Stimulated activated CD4-positive, alpha-beta T cell treated with anti-CD3 and anti-CD28 coated beads, TNF-alpha, amount 100 ng/mL, for 1 hour (primary cell): Measurements from ENCODE around the gene LAMA4.

Source experiments
- DNase-seq, 3 donors: peaks; one replicate each; pipeline ENCODE4 v3.0.0-alpha.2; 2020; ENCODE audit warnings: low read depth in 3 of 3, low spot score in 1 of 3

LAMA4 gene

GRCh38 chr6:112245511-112246203, 8.7 kb downstream of the LAMA4 start:
- no peak for DNase-seq

DNA sequence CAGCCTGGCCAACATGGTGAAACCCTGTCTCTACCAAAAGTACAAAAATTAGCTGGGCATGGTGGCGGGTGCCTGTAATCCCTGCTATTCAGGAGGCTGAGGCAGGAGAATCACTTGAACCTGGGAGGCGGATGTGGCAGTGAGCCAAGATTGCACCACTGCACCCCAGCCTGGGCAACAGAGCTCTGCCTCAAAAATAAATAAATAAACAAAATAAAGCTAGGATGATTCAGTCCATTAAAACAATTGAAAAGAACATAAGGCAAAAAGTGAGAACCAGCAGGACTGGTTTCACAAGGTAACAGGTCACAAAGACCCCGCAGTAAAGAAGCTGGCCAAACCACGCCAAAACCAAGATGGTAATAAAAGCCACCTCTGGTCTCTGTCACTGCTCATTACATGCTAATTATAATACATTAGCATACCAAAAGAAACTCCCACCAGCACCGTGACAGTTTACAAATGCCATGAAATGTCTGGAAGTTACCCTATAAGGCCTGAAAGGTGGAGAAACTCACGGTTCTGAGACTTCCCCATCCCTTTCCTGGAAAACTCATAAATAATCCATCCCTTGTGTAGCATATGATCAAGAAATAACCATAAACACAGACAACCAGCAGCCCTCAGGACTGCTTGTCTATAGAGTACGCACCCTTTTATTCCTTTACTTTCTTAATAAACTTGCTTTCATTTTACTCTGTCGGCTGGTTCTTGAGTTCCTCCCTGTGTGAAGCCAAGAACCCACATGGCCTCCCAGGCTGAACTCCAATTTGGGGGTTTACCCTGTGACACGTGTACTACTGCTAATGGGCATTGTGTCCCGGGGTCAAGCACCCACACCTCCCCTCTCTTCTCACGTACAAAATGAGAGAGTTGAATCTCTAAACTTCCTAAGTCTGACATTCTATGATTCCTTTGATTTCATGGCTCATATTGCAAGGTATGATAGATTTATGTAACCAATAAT, 10.2 kb downstream of the LAMA4 start:
- DNase-seq: no peak

DNA sequence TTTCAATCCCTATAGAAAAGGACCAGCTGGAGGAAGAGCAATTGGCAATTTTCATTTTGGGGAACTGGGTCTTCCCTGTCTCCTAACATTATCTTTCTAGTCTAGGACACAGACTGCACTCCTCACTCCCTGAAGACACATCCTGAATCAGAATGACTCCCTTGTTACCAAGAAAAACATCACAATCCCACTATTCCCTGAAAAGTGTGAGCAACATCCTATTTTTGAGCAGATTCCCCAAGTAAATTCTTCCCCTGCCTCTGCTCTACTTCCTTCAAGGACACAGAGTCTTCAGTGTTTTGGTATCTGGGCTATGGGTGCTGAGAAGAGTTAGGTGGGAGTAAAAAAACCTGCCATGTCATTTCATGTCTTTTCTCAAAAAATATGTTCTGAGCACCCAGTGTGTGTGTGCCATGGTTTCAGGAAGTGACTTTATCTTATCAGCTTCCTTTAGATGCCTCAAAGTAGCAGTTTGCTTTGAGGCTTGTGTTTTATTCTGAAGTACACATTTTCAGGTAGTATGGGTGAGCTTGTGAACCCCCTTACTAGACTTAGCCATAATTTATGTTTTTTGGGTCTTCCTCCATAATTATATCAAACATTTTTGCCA, 12.4 kb downstream of the LAMA4 start:
- DNase-seq: no peak

DNA sequence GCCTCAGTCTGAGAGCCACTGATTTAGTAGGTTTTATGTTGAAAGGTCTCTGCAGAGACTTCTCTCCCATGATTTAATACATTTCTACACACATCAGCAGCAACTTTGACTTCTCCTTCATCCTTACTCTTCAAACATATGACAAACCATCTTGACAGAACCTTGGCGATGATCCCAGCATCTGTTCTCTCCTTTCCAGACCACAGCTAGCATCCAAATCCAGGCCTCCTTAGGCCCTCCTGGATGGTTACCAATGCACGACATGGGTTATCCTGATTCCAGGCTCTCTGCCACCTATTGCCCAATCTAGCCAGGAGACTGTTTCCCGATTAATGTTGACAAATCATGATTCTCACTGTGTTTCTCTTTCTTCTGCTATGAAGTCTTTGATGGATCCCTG, 16.8 kb downstream of the LAMA4 start:
- no peak for DNase-seq

- DNase-seq: no peak
These were observed 17.3 kb downstream of the LAMA4 start for GRCh38 chr6:112237066-112237465.

- DNase-seq: no peak
These were observed 18.4 kb downstream of the LAMA4 start for GRCh38 chr6:112235956-112236355.

- DNase-seq: no peak
These were observed 19.8 kb downstream of the LAMA4 start for GRCh38 chr6:112234601-112235000.

DNA sequence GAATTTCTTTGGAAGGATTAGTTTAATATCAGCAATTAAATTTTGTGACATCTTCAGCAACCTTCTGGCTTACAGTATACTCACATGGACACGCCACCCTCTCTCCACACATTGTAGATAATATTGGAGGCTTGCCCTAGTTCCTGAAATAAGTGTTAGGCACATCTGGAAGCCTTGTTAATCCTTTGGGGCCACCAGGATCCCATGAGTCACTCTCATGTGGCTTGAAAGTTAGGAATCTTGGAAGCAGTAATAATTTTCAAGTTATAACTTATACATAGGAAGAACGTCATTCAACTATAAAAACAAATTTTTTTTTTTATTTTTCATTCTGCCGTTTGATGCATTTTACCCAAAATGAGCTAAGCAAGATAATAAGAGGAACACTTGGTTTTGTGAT, 20.5 kb downstream of the LAMA4 start:
- DNase-seq: no peak

- no peak for DNase-seq
These were observed 21.5 kb downstream of the LAMA4 start for GRCh38 chr6:112232845-112233256.

DNA sequence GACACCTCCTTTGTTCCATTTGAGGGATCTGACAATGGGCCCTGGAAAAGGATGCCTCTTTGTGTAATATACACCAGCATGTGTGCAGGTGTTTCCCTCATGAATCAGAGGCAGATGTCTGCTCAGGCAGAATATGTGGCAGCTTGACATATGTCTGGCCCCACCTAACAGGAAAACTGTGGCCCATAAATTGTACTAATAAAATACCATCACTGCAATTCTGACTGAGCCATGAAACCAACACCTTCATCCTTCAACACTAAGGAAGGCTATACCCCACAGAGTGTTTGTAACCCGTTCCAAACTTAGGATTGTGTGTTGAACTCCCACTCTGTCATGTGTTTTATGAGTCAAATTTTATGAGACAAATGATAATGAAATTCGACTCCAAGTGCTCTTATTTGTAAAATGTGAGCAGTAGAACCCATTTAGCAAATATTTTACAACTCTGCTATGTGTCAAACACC, 22.7 kb downstream of the LAMA4 start:
- no peak for DNase-seq

GRCh38 chr6:112231164-112231563, 23.2 kb downstream of the LAMA4 start:
- no peak for DNase-seq

DNA sequence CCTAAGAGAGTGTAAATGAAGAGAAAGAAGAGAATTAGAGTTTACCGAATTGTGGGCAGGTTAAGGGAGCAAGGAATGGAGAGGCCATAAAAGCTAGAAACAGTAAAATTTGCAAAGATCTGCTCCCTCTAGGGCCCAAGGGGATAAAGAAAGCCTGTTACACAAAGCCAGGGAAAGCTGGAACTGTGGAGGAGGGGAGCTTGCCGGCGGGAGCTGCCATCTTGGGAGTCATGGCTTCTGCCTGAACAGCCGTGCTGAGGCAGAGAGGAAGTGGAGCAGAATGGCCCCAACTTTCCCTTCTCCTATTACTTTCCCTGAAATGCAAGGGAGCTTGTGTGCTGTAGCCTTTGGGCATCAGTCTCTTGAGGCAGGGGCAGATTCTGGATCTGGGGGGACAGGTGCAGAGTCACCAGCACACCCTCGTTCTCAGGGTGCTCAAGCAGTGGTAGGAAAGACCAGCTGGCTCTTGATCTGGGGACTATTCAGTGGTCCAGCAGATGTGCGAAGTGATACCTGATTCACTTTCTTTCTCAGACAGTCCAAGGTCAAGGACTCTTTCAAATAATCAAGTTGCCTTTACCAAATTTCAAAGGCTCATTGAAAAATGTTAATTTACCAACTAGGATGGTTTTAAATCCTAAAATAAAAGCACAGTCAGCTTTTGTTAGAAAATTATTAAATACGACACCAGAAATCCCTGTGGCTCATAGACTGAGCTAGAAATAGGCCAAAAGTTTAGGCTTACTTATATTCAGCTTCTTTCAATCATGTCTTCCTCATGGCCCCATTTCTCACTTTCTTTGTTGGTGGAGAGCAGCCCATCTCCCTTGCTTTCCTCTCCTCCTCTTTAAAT, 25.7 kb downstream of the LAMA4 start:
- no peak for DNase-seq

- no peak for DNase-seq
These were observed 26.4 kb downstream of the LAMA4 start for GRCh38 chr6:112227992-112228391.

DNA sequence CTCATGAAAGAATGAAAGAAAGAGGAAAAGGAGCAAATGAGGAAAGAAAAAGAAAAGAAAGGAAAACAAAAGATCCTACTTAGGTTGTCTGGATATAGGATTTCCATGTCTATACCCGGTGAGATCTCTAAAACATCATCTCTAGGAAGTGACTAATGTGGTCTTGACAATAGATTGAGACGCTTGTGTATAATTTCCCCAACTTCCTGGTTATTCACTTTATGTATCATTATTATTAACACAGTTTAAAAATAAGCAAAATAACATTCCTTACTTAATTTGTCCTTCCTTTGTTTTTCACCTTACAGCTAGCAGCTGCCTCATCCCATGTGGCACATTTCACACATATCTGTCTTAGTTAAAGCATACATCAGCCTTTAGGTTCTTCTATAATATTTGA, 27.0 kb downstream of the LAMA4 start:
- no peak for DNase-seq

- no peak for DNase-seq
These were observed 28.7 kb downstream of the LAMA4 start for GRCh38 chr6:112225691-112226090.

- DNase-seq: no peak
These were observed 30.3 kb downstream of the LAMA4 start for GRCh38 chr6:112224088-112224487.

DNA sequence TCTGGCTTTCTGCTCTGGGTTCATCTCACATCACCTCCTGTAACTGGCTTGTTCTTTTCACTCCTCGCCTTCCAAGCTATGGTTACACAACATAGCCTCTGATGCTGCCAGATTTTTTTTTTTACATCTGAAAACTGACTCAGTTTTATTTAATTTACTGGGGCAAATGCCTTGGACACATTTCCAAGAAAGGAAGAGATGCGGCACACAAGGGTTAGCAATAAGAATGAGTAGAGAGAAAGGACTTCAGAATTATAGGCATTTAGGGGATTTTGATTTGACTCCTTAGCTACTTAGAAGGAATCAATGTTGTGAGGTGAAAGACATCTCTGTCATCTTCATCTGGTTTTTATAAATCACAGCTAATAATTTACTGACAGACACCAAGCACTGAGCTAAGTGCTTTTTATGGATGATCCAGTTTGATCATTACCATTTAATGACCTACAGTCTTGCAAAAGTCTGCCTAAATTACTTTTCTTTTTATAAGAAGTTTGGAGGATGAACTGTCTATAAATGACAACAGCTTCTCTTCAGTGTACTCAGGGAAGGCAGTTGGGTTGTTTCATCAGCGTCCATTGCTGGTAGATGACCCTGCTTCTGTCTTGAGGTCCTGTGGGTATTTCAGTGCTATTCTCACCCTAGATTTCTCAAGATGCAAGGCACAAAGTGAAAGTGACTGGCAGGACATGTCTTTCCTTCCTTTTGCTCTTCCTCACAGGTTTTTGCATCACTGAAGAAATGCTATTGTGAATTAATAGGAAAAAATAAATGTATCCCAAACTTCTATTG, 31.1 kb downstream of the LAMA4 start:
- DNase-seq: no peak

GRCh38 chr6:112221981-112222852, 32.1 kb downstream of the LAMA4 start:
- DNase-seq: no peak

GRCh38 chr6:112221561-112221960, 32.8 kb downstream of the LAMA4 start:
- no peak for DNase-seq
